NK-92 (cell line): ENCODE data around the gene SUCNR1.
"Not testable (repeated sequence)": the region's sequence is repeated elsewhere in the genome, so short reads cannot be mapped to it uniquely, and the experiment has no call there.

Experiments
- DNase-seq: peaks from one replicate; lab custom pipeline; 2025; ENCODE audit not compliant: unreplicated experiment; lab: John Stamatoyannopoulos, UW

The SUCNR1 gene

GRCh38 chr3:151900884-151901643 lies 27.6 kb downstream of the SUCNR1 start:
- DNase-seq: no peak

GRCh38 chr3:151901644-151902285 lies 28.3 kb downstream of the SUCNR1 start:
- no peak for DNase-seq

GRCh38 chr3:151903501-151903991 lies 30.1 kb downstream of the SUCNR1 start:
- DNase-seq: no peak

GRCh38 chr3:151905647-151906046 lies 32.2 kb downstream of the SUCNR1 start:
- DNase-seq: no peak

GRCh38 chr3:151906751-151907150 lies 33.3 kb downstream of the SUCNR1 start:
- DNase-seq: no peak

- DNase-seq: no peak
Observed at GRCh38 chr3:151908399-151908798, 35.0 kb downstream of the SUCNR1 start.

- no peak for DNase-seq
Observed at GRCh38 chr3:151909681-151910405, 36.4 kb downstream of the SUCNR1 start.

GRCh38 chr3:151911462-151911861 lies 38.0 kb downstream of the SUCNR1 start:
- DNase-seq: no peak

- no peak for DNase-seq
Observed at GRCh38 chr3:151912028-151912427, 38.6 kb downstream of the SUCNR1 start.

- no peak for DNase-seq
Observed at GRCh38 chr3:151916781-151917180, 43.3 kb downstream of the SUCNR1 start.

GRCh38 chr3:151918253-151919029 lies 45.0 kb downstream of the SUCNR1 start:
- DNase-seq: no peak

- no peak for DNase-seq
Observed at GRCh38 chr3:151919030-151919328, 45.5 kb downstream of the SUCNR1 start.

GRCh38 chr3:151919446-151919845 lies 46.0 kb downstream of the SUCNR1 start:
- DNase-seq: no peak

GRCh38 chr3:151923901-151924300 lies 50.5 kb downstream of the SUCNR1 start:
- DNase-seq: no peak

GRCh38 chr3:151924753-151925152 lies 51.3 kb downstream of the SUCNR1 start:
- no peak for DNase-seq

- no peak for DNase-seq
Observed at GRCh38 chr3:151925419-151925818, 52.0 kb downstream of the SUCNR1 start.

GRCh38 chr3:151925876-151926275 lies 52.4 kb downstream of the SUCNR1 start:
- no peak for DNase-seq

- no peak for DNase-seq
Observed at GRCh38 chr3:151926956-151927355, 53.5 kb downstream of the SUCNR1 start.

- not testable (repeated sequence) for DNase-seq
Observed at GRCh38 chr3:151927915-151928525, 54.6 kb downstream of the SUCNR1 start.

GRCh38 chr3:151931171-151931570 lies 57.7 kb downstream of the SUCNR1 start:
- DNase-seq: no peak
